D341Med (cell line): Measurements from ENCODE around the gene CDKAL1.
"Not testable (repeated sequence)": the region's sequence is repeated elsewhere in the genome, so short reads cannot be mapped to it uniquely, and the experiment has no call there.

Source experiments
- DNase-seq: peaks from one replicate; pipeline ENCODE4 v3.0.0; 2012; ENCODE audit warnings: low spot score

The CDKAL1 gene

DNA sequence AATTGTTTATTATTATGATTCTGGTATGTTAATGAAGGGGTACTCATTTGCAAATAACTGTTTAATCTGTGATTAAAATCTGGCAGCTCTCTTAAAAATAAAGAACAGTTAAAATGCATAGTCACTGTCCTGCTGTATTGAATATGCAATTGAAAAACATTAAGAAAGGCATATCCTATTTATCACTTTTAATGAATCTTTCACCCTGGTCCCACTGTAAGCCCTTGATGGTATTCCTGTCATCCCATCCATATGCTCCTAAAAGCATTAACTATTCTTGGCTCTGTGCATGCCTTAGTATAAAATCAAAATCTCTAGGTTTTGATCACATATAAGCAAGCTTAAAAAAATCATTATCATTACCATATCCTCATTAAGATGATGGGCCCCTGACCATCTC lies 648.3 kb downstream of the CDKAL1 start:
- DNase-seq: no peak

DNA sequence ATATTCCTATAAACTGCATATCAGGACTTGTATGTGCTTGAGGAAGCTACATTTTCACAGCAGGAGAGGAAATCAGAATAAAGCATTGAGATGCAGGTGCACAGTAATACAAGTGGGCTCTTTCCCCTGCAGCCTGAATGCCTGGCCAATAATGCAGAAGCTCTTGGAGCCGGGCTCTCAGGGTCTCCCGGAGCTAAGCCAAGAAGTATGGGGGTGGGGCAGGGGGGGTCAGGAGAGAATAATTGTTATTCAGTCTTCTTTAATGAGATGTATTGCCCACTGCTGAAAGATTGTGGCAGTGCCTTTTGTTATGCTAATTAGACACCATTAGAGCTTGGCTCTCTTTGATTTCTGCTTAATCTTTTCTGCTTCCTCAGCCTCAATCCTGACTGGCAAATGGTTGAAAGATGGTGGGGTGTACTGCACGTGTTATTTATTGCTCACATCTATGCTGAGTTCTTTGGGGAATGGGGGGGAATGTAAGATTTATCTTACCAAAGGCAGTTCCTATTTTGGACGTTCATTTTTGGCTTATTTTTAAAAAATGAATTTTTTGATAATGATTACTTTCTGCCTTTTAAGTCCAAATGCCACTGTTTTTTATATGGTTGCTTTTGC lies 651.7 kb downstream of the CDKAL1 start:
- no peak for DNase-seq

DNA sequence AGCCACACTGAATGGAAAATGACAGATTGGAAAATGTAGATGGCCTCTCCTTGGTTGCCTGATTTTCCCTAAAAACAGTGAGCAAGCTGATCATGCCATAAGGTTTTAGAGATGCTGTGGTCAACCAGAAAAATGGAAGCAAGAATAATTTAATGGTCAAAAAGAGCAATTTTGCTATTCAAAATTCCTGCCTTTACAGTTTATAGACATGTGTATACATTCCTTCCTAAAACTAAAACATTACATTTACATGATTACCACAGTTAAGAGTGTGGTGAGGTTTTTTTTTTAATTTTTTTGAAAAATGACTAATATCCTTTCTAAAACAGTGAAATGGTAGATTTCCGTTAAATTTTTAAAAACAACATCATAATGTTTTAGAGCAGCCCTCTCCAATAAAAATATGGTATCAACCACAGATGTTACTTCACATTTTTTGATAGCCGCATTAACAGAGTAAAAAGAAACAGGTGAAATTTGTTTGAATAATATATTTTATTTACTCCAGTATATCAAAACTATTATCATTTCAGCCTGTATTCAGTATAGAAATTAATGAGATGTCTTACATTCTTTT lies 652.3 kb downstream of the CDKAL1 start:
- DNase-seq: no peak

GRCh38 chr6:21187485-21187884 lies 653.2 kb downstream of the CDKAL1 start:
- no peak for DNase-seq

GRCh38 chr6:21188505-21189223 lies 654.4 kb downstream of the CDKAL1 start:
- DNase-seq: no peak

DNA sequence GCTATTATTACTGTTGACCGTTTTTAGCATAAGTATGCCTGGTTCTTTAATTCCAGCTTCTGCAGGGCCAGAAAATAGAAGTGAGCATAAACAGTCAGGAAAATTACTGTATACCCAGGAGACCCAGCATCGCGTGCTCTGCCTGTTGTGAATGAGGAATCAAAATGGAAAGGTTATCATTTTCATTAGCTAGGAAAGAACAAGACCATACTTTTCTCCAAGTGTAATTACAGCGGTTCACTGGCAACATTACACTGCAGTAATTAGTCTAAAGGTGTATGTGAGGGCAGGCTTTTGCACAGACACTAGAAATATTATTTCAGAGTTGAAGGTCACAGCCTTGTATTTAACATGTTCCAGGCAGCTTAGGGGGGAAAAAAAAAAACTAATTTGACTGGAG lies 655.5 kb downstream of the CDKAL1 start:
- no peak for DNase-seq

DNA sequence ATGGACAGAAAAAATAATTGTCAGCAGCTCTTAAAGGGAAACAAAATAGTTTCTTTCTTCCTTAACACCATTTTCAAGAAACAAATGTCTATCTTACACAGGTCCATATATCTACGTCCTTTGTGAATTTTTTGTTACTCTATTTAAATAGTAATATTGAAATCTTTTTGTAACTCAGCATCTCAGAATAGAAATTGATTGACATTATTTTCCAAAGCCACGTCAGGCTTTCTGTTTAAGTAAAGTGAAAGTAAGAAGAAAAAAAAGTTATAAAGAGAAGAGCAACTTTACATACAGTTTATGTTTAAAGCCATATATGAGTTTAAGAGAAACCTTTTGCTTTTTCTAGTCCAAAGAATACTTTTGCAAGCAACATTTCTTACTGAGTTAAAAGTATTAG lies 656.4 kb downstream of the CDKAL1 start:
- no peak for DNase-seq

DNA sequence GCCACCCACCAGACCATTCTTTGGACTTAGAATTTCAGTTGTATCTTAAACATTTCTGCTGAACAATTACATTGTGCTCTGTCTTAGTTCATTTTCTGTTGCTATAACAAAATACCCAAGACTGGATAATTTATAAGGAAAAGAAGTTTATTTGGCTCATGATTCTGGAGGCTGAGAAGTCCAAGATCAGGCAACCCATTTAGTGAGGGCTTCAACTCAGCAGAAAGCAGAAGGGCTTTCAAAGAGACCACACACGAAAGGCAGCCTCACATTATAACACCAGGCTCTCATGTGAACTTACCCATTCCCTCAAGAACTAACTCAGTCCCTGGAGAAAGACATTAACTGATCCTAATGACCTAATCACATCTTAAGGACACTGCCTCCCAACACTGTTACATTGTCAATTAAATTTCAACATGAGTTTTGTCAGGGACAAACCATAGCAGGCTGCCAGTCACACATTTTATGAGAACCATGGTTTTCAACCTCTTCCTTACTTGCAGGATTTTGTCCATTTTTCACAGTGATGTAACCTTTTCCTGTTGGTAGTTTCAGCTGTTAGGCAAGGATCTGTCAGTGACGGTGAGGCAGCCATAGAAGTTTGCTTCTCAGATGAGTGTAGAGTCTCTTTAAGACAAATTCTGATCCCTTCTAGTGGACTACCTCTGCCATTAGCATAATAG lies 659.7 kb downstream of the CDKAL1 start:
- DNase-seq: no peak

- not testable (repeated sequence) for DNase-seq
Observed at GRCh38 chr6:21195301-21195700, 661.0 kb downstream of the CDKAL1 start.

GRCh38 chr6:21198032-21198640 lies 663.9 kb downstream of the CDKAL1 start:
- DNase-seq: no peak

DNA sequence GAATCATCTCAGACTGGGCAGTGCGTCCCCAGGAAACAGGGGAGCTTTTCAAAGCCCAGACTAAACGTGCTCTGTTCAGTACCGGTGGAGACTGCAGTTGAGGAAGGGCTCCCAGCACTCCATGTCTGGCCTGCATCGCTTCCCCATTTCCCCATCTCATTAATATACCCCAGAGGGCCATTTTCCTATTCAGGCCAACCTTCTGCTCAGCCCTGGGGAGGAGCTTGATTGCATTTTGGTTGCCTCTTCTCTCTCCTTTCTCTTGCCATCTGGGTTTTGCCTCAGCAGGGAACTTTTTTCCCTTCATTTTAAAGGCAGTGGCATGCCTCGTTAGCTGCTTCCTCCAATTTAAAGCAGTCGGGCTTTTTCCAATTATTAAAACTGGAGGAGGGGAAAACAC lies 665.0 kb downstream of the CDKAL1 start:
- DNase-seq: no peak

DNA sequence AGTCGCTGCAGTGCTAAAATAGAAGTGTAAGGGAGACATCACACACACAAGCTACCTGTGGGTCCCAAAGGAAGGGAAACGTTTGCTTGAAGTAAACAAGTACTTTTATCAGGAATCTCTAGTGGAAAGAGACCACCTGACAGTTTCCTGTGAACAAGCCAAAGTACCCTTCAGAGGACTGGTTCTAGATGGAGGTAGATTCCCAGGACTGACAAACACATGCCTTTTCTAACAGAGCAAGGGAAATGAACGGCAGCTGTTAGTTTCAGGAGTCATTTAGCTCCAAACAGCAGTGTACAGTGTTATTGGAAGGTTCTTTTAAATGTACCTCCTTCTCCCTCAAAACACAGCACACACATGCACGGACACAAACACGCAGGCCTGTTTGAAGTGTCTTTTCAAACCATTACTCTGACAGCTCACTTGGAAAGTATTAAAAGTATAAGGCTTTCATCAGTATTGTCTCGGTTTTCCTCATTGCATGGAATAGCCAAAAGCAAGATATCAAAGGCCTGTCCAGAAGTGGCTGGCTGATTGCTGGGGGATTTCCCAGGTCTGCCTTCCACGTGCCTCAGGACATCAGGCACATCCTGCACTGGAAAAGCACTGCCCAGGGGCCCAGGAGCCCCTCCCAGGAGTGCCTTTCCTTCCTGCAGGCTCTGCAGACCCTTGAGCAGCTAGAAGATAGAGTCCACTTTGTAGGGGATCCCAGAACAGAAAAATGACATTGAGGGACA lies 666.0 kb downstream of the CDKAL1 start:
- no peak for DNase-seq

GRCh38 chr6:21201187-21201586 lies 666.9 kb downstream of the CDKAL1 start:
- DNase-seq: no peak

- no peak for DNase-seq
Observed at GRCh38 chr6:21201637-21202350, 667.5 kb downstream of the CDKAL1 start.

DNA sequence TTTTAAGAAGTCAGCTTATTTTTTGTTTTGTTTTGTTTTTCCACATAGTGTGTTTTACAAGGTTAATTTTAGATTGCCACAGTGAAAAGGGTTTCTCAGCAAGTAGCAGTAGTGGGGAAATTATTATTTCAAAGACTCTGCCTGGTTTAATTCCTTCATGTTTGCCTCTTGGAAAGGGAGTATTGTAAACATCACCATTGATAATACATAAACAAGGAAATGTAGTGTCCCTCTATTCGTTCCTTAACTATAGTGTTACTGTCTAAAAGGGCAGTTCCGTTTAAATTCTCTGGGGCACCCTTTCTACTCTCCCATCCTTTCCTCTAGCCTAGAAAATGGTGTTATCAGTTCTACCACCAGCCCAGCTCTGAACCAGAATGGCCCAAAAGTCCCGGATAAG lies 668.3 kb downstream of the CDKAL1 start:
- DNase-seq: no peak

- no peak for DNase-seq
Observed at GRCh38 chr6:21204951-21205350, 670.7 kb downstream of the CDKAL1 start.

GRCh38 chr6:21208081-21208795 lies 674.0 kb downstream of the CDKAL1 start:
- no peak for DNase-seq

DNA sequence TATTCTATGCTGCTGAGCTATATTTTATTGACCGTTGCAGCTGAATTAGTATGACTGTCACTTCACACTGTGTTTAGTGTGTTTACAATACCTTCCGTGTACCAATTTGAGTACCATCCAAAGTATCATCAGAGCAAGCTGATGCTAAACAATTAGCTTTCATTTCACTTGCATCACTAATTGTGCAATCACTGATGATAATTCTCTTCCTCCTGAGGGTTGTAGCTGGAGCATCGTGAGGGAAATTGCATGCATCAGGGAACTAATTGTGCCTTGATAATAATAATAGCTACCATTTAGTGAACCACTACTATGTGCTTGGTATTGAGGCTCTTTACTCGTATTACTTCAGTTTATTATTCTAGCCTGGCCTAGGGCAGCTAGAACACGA lies 674.5 kb downstream of the CDKAL1 start:
- DNase-seq: no peak

- DNase-seq: no peak
Observed at GRCh38 chr6:21213492-21213891, 679.2 kb downstream of the CDKAL1 start.

DNA sequence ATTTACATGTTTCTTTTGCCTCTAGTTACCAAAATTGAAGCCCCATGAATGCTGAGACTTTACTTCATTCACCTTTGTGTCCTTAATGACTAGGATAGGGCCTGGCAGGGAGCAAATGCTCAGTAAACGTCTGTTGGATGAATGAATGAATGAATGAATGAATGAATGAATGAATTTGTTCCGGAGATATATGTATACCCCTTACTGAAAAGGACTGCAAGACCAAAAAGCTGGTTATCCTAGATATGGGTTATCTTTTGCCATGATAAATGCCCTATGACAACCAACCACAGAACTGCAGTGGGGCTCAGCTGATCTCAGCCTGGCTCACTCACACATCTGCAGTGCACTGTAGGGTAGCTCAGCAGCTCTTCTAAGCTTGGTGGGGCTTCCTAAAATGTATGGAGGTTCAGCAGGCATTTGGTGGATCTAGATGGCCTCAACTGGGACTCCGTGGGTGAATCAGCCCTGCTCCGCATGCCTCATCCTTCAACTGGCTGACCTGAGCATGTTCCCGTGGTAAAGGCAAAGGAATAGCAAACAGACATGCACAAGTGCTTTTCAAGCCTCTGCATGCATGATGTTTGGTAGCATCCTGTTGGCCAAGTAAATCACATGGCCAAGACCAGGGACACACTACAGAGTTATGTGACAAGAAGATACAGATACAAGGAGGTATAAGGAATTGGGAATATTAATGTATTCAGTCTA lies 680.6 kb downstream of the CDKAL1 start:
- DNase-seq: no peak
